Natural killer cell (primary cell): ENCODE data around the gene NRXN3. TPM values are rescaled to one million over a fixed set of nuclear protein-coding genes. Genes with fewer than 3 reads are reported as not detected.

Experiments
- ATAC-seq, 3 donors: fragments of 150-1000 bp in 2 of 3; fragments of 200-7000 bp in 1 of 3; cut with Tn5 transposase; 1 replicate in 1 of 3; 2 replicates in 2 of 3; pipeline ENCODE4 v1.10.0; 2021; ENCODE audit warnings: mild to moderate bottlenecking in 2 of 3, moderate library complexity in 2 of 3
- DNase-seq, 2 donors: peaks; one replicate each; pipeline versions ENCODE4 v3.0.0 to v3.0.0-alpha.2; 2013 to 2021; ENCODE audit warnings: mixed read lengths in 1 of 2
- H3K27ac ChIP-seq: one replicate; pipeline ENCODE4 v1.5.1; 2013; ENCODE audit warnings: mild to moderate bottlenecking, low read length
- H3K27me3 ChIP-seq: one replicate; pipeline ENCODE4 v1.6.1; 2013; ENCODE audit warnings: low read length; ENCODE audit not compliant: control insufficient read depth, insufficient read depth
- H3K36me3 ChIP-seq: one replicate; pipeline ENCODE4 v1.6.1; 2013; ENCODE audit warnings: low read length; ENCODE audit not compliant: control insufficient read depth, insufficient read depth
- H3K4me1 ChIP-seq: one replicate; pipeline ENCODE4 v1.6.1; 2013; ENCODE audit warnings: low read length; ENCODE audit not compliant: control insufficient read depth, insufficient read depth
- H3K4me3 ChIP-seq: one replicate; pipeline ENCODE4 v1.5.1; 2013; ENCODE audit warnings: low read length
- H3K9me3 ChIP-seq: one replicate; pipeline ENCODE4 v1.6.1; 2013; ENCODE audit warnings: low read length; ENCODE audit not compliant: control insufficient read depth, insufficient read depth
- H3K27ac Mint-ChIP-seq, 2 donors: one replicate each; pipeline ENCODE4 v1.8.0; 2022; ENCODE audit warnings: mild to moderate bottlenecking in 2 of 2, mixed read lengths in 2 of 2, moderate library complexity in 1 of 2
- H3K27me3 Mint-ChIP-seq, 2 donors: one replicate each; pipeline ENCODE4 v1.8.0; 2022; ENCODE audit warnings: low read depth in 2 of 2, mixed read lengths in 2 of 2
- H3K36me3 Mint-ChIP-seq: one replicate; pipeline ENCODE4 v1.8.0; 2022; ENCODE audit warnings: mixed read lengths
- H3K4me1 Mint-ChIP-seq, 2 donors: one replicate each; pipeline ENCODE4 v1.8.0; 2022; ENCODE audit warnings: mixed read lengths in 2 of 2
- H3K4me3 Mint-ChIP-seq: one replicate; pipeline ENCODE4 v1.8.0; 2022; ENCODE audit warnings: mild to moderate bottlenecking, moderate library complexity, mixed read lengths
- H3K9me3 Mint-ChIP-seq, 2 donors: one replicate each; pipeline ENCODE4 v1.8.0; 2022; ENCODE audit warnings: mixed read lengths in 2 of 2
- CTCF ChIP-seq: fragments of 200-600 bp; IDR thresholded peaks from one replicate; pipeline ENCODE4 v1.8.0; 2022; ENCODE audit warnings: antibody characterized with exemption
- WGBS: methylation state at CpG from one replicate; pipeline ENCODE4 v1.1.7; 2013; ENCODE audit warnings: missing lambda C conversion rate; ENCODE audit not compliant: insufficient coverage; 5-methylcytosine and 5-hydroxymethylcytosine counted together
- intact Hi-C: fragments of 100-400 bp; cut with micrococcal nuclease; formaldehyde crosslinking; loops from one replicate; pipeline ENCODE4 v1.14.2; 2022
- total RNA-seq, 4 donors: library from RNA; stranded (reverse); fragments of 120-200 nt in 1 of 4; gene quantifications; one replicate each; pipeline versions ENCODE4 v1.2.3 to v1.2.4, GENCODE V29; 2013 to 2022

The NRXN3 gene
- total RNA-seq, 3 donors from 2014 or later (not counting 1 experiment from before 2014, with no cell fraction given), result not detected

DNA sequence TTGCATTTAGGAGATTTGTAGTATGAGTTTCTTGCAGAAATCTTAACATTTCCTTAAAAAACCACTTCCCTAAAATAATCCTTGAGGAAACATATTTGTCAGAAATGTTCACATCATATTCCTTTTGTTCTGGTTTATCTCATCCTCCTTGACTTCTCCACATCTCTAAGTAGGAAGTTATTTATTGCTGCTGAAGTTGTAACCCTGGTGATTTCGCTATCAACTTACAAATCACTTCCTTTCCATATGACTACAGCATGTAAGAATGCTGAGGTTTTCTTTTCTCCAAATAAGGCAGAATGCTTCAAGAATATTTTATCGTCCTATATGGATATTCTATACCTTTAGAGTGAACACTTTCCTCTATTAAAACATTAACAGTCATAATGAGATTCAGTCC lies 751.7 kb downstream of the NRXN3 start:
- H3K27me3 ChIP-seq, result no peaks in the 10 kb centered on the region
- no peak overlapping the region for H3K27ac Mint-ChIP-seq
- ATAC-seq (no peak), DNase-seq (no peak)
- intact Hi-C loops, result no loop called here
- H3K4me3 ChIP-seq, result no peak overlapping the region
- no peaks in the 10 kb centered on the region for H3K4me1 Mint-ChIP-seq
- H3K27ac ChIP-seq, result no peak overlapping the region
- H3K36me3 ChIP-seq, result no peaks in the 10 kb centered on the region
- no peaks in the 10 kb centered on the region for H3K36me3 Mint-ChIP-seq
- no peaks in the 10 kb centered on the region for H3K9me3 ChIP-seq
- H3K4me3 Mint-ChIP-seq, result no peak overlapping the region
- peaks cover 0 to 2% of the 10 kb centered on the region in 2 donors for H3K9me3 Mint-ChIP-seq
- H3K4me1 ChIP-seq, result no peaks in the 10 kb centered on the region
- no peaks in the 10 kb centered on the region for H3K27me3 Mint-ChIP-seq
- no CpG with 5 or more reads among the region's 2 CpGs for WGBS
- TF ChIP-seq CTCF, result no peak

GRCh38 chr14:78927261-78927660 lies 757.1 kb downstream of the NRXN3 start:
- ATAC-seq, result no peak
- H3K9me3 Mint-ChIP-seq, result no peaks in the 10 kb centered on the region
- no peak overlapping the region for H3K4me3 Mint-ChIP-seq

GRCh38 chr14:78933166-78933565 lies 763.0 kb downstream of the NRXN3 start:
- Mint-ChIP-seq H3K4me1 (no peaks in the 10 kb centered on the region), H3K27me3 (no peaks in the 10 kb centered on the region), H3K4me3 (no peak overlapping the region), H3K9me3 (no peaks in the 10 kb centered on the region), H3K36me3 (no peaks in the 10 kb centered on the region), H3K27ac (no peak overlapping the region)
- H3K36me3 ChIP-seq, result no peaks in the 10 kb centered on the region
- ATAC-seq (no peak), DNase-seq (no peak)
- H3K4me3 ChIP-seq, result no peak overlapping the region
- 11% methylated on average over 1 of the region's 2 CpGs for WGBS
- no peaks in the 10 kb centered on the region for H3K4me1 ChIP-seq
- H3K9me3 ChIP-seq, result no peaks in the 10 kb centered on the region
- H3K27ac ChIP-seq, result no peak overlapping the region
- no peaks in the 10 kb centered on the region for H3K27me3 ChIP-seq
- TF ChIP-seq CTCF, result no peak
- intact Hi-C loops, result no loop called here

More at GRCh38 chr14:78927261-78927660, 757.1 kb downstream of the NRXN3 start:
- no peak for TF ChIP-seq CTCF
- intact Hi-C loops, result no loop called here
- no peaks in the 10 kb centered on the region for H3K36me3 ChIP-seq
- H3K4me3 ChIP-seq, result no peak overlapping the region
- no peak overlapping the region for H3K27ac ChIP-seq
- no peaks in the 10 kb centered on the region for H3K27me3 ChIP-seq
- no peaks in the 10 kb centered on the region for H3K27me3 Mint-ChIP-seq
- 100% methylated on average over 1 of the region's 3 CpGs for WGBS
- H3K4me1 Mint-ChIP-seq, result no peaks in the 10 kb centered on the region
- H3K4me1 ChIP-seq, result no peaks in the 10 kb centered on the region
- H3K36me3 Mint-ChIP-seq, result no peaks in the 10 kb centered on the region
- H3K27ac Mint-ChIP-seq, result no peak overlapping the region
- no peak for DNase-seq
- no peaks in the 10 kb centered on the region for H3K9me3 ChIP-seq

DNA sequence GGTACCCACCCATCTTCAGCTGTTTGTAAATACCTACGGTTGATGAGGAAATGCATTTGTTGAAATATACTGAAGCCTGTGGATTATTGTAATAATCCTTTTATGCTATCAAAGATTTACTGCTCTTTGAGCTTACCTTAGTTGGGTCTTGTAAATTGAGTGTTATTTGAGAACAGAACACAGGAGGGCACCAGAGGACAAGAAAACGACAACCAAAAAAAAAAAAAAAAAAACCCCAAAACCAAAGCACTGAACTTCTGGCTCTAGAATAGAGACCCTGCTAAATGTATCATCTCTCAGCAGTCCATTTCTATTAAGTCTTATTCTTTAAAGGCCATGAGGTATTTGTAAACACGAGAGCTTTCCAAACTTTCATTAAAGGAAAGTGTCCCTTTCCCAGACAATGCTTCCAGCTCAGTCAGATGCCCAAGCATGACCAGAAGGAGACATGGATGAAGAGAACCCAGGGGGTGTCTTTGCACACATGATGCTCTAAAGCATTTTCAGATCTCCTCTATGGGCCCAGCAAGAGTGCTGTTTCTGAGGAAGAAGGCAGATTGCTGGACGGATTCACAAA lies 763.9 kb downstream of the NRXN3 start:
- Mint-ChIP-seq H3K4me3 (no peak overlapping the region), H3K27me3 (no peaks in the 10 kb centered on the region), H3K27ac (no peak overlapping the region), H3K9me3 (no peaks in the 10 kb centered on the region), H3K36me3 (no peaks in the 10 kb centered on the region), H3K4me1 (no peaks in the 10 kb centered on the region)
- intact Hi-C loops, result no loop called here
- Histone ChIP-seq H3K4me3 (no peak overlapping the region), H3K27me3 (no peaks in the 10 kb centered on the region), H3K36me3 (no peaks in the 10 kb centered on the region), H3K27ac (no peak overlapping the region), H3K9me3 (no peaks in the 10 kb centered on the region), H3K4me1 (no peaks in the 10 kb centered on the region)
- 37% methylated on average over 2 of the region's 4 CpGs for WGBS
- peak in 1 of 2 donors; percentile 10 for DNase-seq
- TF ChIP-seq CTCF, result no peak
- no peak for ATAC-seq
